HUES64 (cell line): ENCODE measurements around the gene AP1S1. TPM values are rescaled to one million over a fixed set of nuclear protein-coding genes. Genes with fewer than 3 reads are reported as not detected.
A peak's percentile ranks its signal among the peaks of the same experiment; 100 is the strongest.
"Not testable (repeated sequence)": the region's sequence is repeated elsewhere in the genome, so short reads cannot be mapped to it uniquely, and the experiment has no call there.

Experiments
- H3K27ac ChIP-seq: 2 replicates; pipeline ENCODE4 v1.7.0; 2013; ENCODE audit warnings: low read depth, low read length, inconsistent platforms
- H3K27me3 ChIP-seq: 2 replicates; pipeline ENCODE4 v1.6.1; 2013; ENCODE audit warnings: mild to moderate bottlenecking, low read length; ENCODE audit not compliant: insufficient read depth
- H3K36me3 ChIP-seq: 2 replicates; pipeline ENCODE4 v1.6.1; 2013; ENCODE audit warnings: mild to moderate bottlenecking, low read length; ENCODE audit not compliant: insufficient read depth
- H3K4me1 ChIP-seq: 2 replicates; pipeline ENCODE4 v1.6.1; 2013; ENCODE audit warnings: mild to moderate bottlenecking, low read length, moderate library complexity; ENCODE audit not compliant: insufficient read depth
- H3K4me3 ChIP-seq: 2 replicates; pipeline ENCODE4 v1.5.1; 2013; ENCODE audit warnings: mild to moderate bottlenecking, low read length, moderate library complexity
- H3K9ac ChIP-seq: 2 replicates; pipeline ENCODE4 v1.6.1; 2013; ENCODE audit warnings: mild to moderate bottlenecking, low read depth, low read length
- H3K9me3 ChIP-seq: 2 replicates; pipeline ENCODE4 v1.6.1; 2013; ENCODE audit warnings: low read depth, low read length; ENCODE audit not compliant: insufficient read depth
- WGBS: fragments of 150-250, 120-280 bp; methylation state at CpG from one replicate; pipeline ENCODE4 v1.1.7; 2013; ENCODE audit warnings: missing lambda C conversion rate; 5-methylcytosine and 5-hydroxymethylcytosine counted together
- polyA plus RNA-seq, 2 experiments: library from polyadenylated mRNA; stranded (reverse); fragments of 50-300 nt; gene quantifications; one replicate each; pipeline ENCODE4 v1.2.3, GENCODE V29; 2013

The AP1S1 gene
- polyA plus RNA-seq (2013, experiment 1 of 2), result 46.6 TPM
- 60.5 TPM for polyA plus RNA-seq (2013, experiment 2 of 2)

GRCh38 chr7:101153969-101154692 is at the start of gene AP1S1:
Gene AP1S1, plus strand, starts transcription at chr7:101154476. Its CDS starts 39 bp downstream, at chr7:101154515.
- peak within 1 kb of the TSS; percentile 76 for H3K9ac ChIP-seq
- WGBS, result 3% methylated on average over 49 of the region's 51 CpGs
- H3K27ac ChIP-seq, result peak within 1 kb of the TSS; percentile 81
- H3K9me3 ChIP-seq, result no peaks in the 10 kb centered on the region
- H3K4me1 ChIP-seq, result peaks cover 20% of the 10 kb centered on the region; the same call in 1 of the 2 replicates
- peaks cover 7% of the 10 kb centered on the region; the same call in 1 of the 2 replicates for H3K36me3 ChIP-seq
- peak within 1 kb of the TSS; percentile 85 for H3K4me3 ChIP-seq
- 0 out of 2 replicates have a peak, but pooled peaks cover 3% of the 10 kb centered on the region for H3K27me3 ChIP-seq

DNA sequence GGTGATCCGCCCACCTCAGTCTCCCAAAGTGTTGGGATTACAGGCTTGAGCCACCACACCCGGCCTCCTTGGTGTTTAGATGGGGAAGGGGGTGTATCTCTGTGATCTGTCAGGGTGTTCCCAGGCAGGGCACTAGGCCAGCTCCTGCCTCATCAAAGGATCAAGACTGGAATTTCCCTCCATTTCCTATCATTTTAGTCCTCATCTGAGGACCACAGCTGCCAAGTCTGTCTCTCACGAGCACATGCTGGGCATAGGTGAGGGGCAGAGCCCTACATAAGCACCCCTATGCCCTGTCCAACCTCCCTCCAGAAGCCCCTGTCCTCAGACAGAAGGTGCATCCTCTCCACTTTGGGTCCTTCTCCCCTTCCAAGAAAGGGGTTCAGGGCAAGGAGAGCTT is 49.5 kb upstream of the AP1S1 start:
- no peaks in the 10 kb centered on the region for H3K9me3 ChIP-seq

GRCh38 chr7:101105248-101105647 is 49.0 kb upstream of the AP1S1 start:
- WGBS, result 95% methylated on average over 5 of the region's 5 CpGs
- H3K27ac ChIP-seq, H3K9ac ChIP-seq, H3K9me3 ChIP-seq, H3K36me3 ChIP-seq, H3K27me3 ChIP-seq, H3K4me3 ChIP-seq, H3K4me1 ChIP-seq: not testable (repeated sequence)

More for the DNA sequence above, 49.5 kb upstream of the AP1S1 start:
- Histone ChIP-seq H3K4me3 (no peak overlapping the region), H3K27ac (no peak overlapping the region), H3K9ac (no peak overlapping the region), H3K36me3 (no peaks in the 10 kb centered on the region), H3K4me1 (peaks cover 7% of the 10 kb centered on the region; the same call in 1 of the 2 replicates), H3K27me3 (no peaks in the 10 kb centered on the region)
- 90% methylated on average over 3 of the region's 3 CpGs for WGBS

- Histone ChIP-seq H3K36me3 (no peaks in the 10 kb centered on the region), H3K4me1 (no peaks in the 10 kb centered on the region), H3K9ac (no peak overlapping the region), H3K4me3 (no peak overlapping the region), H3K9me3 (no peaks in the 10 kb centered on the region), H3K27ac (no peak overlapping the region), H3K27me3 (no peaks in the 10 kb centered on the region; the same call in 1 of the 2 replicates)
- 93% methylated on average over 7 of the region's 7 CpGs for WGBS
Observed at GRCh38 chr7:101106386-101106785, 47.9 kb upstream of the AP1S1 start.

DNA sequence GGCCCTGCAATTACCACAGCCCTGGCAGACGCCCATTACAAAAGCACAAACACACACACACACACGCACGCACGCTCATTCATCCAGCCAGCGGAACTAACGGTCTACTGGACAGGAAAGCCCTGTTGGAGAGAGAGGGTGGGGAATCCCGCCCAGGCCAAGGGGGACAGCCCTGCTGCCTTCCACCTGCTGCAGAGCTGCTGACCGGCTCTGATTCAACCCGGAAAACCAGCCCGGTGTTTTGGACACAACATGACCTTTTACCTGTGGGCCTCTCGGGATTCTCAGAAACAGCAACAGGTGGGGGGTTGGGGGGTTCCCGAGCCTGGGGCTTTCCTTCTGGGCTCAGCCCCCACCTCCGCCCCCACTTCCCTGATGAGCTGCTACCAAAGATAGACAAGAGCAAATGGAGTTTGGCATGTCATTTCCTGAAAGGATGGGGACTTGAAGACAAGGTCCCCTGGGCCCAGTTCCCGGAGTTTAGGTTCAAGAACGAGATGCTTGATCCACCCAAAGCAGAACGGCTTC is 45.9 kb upstream of the AP1S1 start:
- no peak overlapping the region for H3K27ac ChIP-seq
- H3K4me3 ChIP-seq, result no peak overlapping the region
- no peaks in the 10 kb centered on the region for H3K4me1 ChIP-seq
- no peak overlapping the region for H3K9ac ChIP-seq
- WGBS, result 84% methylated on average over 16 of the region's 16 CpGs
- no peaks in the 10 kb centered on the region; the same call in 1 of the 2 replicates for H3K27me3 ChIP-seq
- H3K9me3 ChIP-seq, result no peaks in the 10 kb centered on the region
- no peaks in the 10 kb centered on the region for H3K36me3 ChIP-seq

GRCh38 chr7:101108961-101109360 is 45.3 kb upstream of the AP1S1 start:
- Histone ChIP-seq H3K9ac (no peak overlapping the region), H3K36me3 (no peaks in the 10 kb centered on the region), H3K4me1 (no peaks in the 10 kb centered on the region), H3K4me3 (no peak overlapping the region), H3K27me3 (no peaks in the 10 kb centered on the region; the same call in 1 of the 2 replicates), H3K27ac (no peak overlapping the region), H3K9me3 (no peaks in the 10 kb centered on the region)
- WGBS, result 91% methylated on average over 7 of the region's 7 CpGs

DNA sequence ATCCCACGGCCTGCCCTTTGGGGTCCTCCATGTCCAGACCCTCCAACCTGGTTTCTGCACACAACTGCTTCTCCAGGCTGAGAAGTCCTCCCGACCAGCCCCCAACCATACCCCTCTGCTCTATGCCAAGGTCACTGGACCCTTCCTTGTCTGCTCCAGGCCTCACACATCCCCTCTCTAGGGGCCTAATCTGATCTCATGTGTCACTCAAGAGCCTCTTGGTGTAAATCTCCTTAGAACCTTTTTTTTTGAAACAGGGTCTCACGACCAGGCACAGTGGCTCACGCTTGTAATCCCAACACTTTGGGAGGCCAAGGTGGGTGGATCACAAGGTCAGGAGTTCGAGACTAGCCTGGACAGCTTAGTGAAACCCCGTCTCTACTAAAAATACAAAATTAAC is 44.9 kb upstream of the AP1S1 start:
- no peaks in the 10 kb centered on the region for H3K9me3 ChIP-seq
- H3K4me3 ChIP-seq, result no peak overlapping the region
- no peaks in the 10 kb centered on the region for H3K36me3 ChIP-seq
- 94% methylated on average over 6 of the region's 6 CpGs for WGBS
- no peaks in the 10 kb centered on the region for H3K4me1 ChIP-seq
- no peak overlapping the region for H3K27ac ChIP-seq
- no peaks in the 10 kb centered on the region; the same call in 1 of the 2 replicates for H3K27me3 ChIP-seq
- H3K9ac ChIP-seq, result no peak overlapping the region

GRCh38 chr7:101111261-101111660 is 43.0 kb upstream of the AP1S1 start:
- no peak overlapping the region for H3K9ac ChIP-seq
- no peaks in the 10 kb centered on the region for H3K4me1 ChIP-seq
- no peaks in the 10 kb centered on the region for H3K9me3 ChIP-seq
- no peak overlapping the region for H3K27ac ChIP-seq
- H3K4me3 ChIP-seq, result no peak overlapping the region
- H3K27me3 ChIP-seq, result no peaks in the 10 kb centered on the region; the same call in 1 of the 2 replicates
- H3K36me3 ChIP-seq, result no peaks in the 10 kb centered on the region
- 85% methylated on average over 5 of the region's 5 CpGs for WGBS

DNA sequence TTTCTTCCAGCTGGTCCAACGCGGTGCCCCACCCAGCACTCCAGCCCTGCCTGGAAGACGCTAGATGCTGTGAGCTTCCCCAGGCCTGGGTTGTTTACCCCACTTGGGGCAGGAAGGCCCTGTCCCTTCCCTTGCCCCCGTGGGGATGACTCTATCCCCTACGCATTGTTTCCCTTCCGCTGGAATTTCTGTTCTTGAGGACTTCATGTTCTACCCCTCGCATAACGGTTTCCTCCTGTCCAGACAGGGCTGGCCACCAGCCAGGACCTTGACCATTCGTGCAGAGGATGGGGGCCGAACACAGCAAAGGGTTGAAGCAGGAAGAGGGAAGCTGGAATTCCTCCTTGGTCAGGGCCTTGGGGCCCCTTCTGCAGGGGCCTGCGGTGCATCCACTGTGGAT is 42.0 kb upstream of the AP1S1 start:
- H3K4me1 ChIP-seq, result no peaks in the 10 kb centered on the region
- H3K36me3 ChIP-seq, result no peaks in the 10 kb centered on the region
- no peaks in the 10 kb centered on the region; the same call in 1 of the 2 replicates for H3K27me3 ChIP-seq
- 89% methylated on average over 10 of the region's 11 CpGs for WGBS
- no peak overlapping the region for H3K4me3 ChIP-seq
- H3K27ac ChIP-seq, result no peak overlapping the region
- H3K9me3 ChIP-seq, result no peaks in the 10 kb centered on the region
- no peak overlapping the region for H3K9ac ChIP-seq

- H3K9ac ChIP-seq, H3K4me1 ChIP-seq, H3K4me3 ChIP-seq, H3K27me3 ChIP-seq, H3K36me3 ChIP-seq, H3K27ac ChIP-seq, H3K9me3 ChIP-seq: not testable (repeated sequence)
- 94% methylated on average over 7 of the region's 7 CpGs for WGBS
Observed at GRCh38 chr7:101113140-101113539, 41.1 kb upstream of the AP1S1 start.

DNA sequence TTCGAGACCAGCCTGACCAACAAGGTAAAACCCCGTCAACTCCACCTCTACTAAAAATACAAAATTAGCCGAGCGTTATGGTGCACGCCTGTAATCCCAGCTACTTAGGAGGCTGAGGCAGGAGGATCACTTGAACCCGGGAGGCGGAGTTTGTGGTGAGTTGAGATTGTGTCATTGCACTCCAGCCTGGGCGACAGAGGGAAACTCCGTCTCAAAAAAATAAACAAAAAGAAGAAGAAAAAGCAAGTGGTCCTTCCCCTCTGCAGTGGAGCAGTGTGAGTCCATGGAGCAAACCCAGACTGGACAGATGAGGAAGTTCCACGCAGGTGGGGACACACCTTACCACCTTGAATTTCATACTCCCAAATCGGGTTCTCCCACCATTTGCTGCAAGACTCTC is 40.4 kb upstream of the AP1S1 start:
- Histone ChIP-seq H3K27me3 (no peaks in the 10 kb centered on the region; the same call in 1 of the 2 replicates), H3K36me3 (no peaks in the 10 kb centered on the region), H3K27ac (no peak overlapping the region), H3K9me3 (no peaks in the 10 kb centered on the region), H3K9ac (no peak overlapping the region), H3K4me1 (no peaks in the 10 kb centered on the region), H3K4me3 (no peak overlapping the region)
- WGBS, result 92% methylated on average over 11 of the region's 11 CpGs
